Effector memory CD4-positive, alpha-beta T cell (primary cell): ENCODE results near the gene FARP1.

Source experiments
- DNase-seq, 3 donors: peaks; one replicate each; pipeline ENCODE4 v3.0.0-alpha.2; 2020
- H3K27ac ChIP-seq: 2 replicates; pipeline ENCODE4 v1.7.0; 2013; ENCODE audit warnings: mild to moderate bottlenecking, low read length, moderate library complexity; ENCODE audit not compliant: insufficient read depth, poor library complexity, severe bottlenecking
- H3K27me3 ChIP-seq: replicated peaks from 2 replicates; pipeline ENCODE4 v1.7.0; 2013; ENCODE audit warnings: mild to moderate bottlenecking, low read length; ENCODE audit not compliant: insufficient read depth, control insufficient read depth, poor library complexity, severe bottlenecking
- H3K36me3 ChIP-seq: 2 replicates; pipeline ENCODE4 v1.7.0; 2013; ENCODE audit warnings: mild to moderate bottlenecking, low read length, moderate library complexity; ENCODE audit not compliant: control insufficient read depth, insufficient read depth
- H3K4me1 ChIP-seq: 2 replicates; pipeline ENCODE4 v1.7.0; 2013; ENCODE audit warnings: low read length, mild to moderate bottlenecking; ENCODE audit not compliant: control insufficient read depth, insufficient read depth, poor library complexity, severe bottlenecking
- H3K4me3 ChIP-seq: 2 replicates; pipeline ENCODE4 v1.7.0; 2013; ENCODE audit warnings: low read length, low read depth, mild to moderate bottlenecking; ENCODE audit not compliant: insufficient read depth, poor library complexity, severe bottlenecking
- H3K9me3 ChIP-seq: 2 replicates; pipeline ENCODE4 v1.7.0; 2013; ENCODE audit warnings: mild to moderate bottlenecking, low read length, moderate library complexity; ENCODE audit not compliant: control insufficient read depth

The FARP1 gene

GRCh38 chr13:98134901-98135300 is 8.0 kb upstream of the FARP1 start:
- Histone ChIP-seq H3K9me3 (no peaks in the 10 kb centered on the region), H3K27ac (no peak overlapping the region), H3K36me3 (no peaks in the 10 kb centered on the region), H3K4me3 (no peak overlapping the region), H3K27me3 (no peaks in the 10 kb centered on the region), H3K4me1 (no peaks in the 10 kb centered on the region)
- no peak for DNase-seq

- Histone ChIP-seq H3K4me3 (no peak overlapping the region), H3K4me1 (peaks cover 11% of the 10 kb centered on the region), H3K9me3 (no peaks in the 10 kb centered on the region), H3K27me3 (no peaks in the 10 kb centered on the region), H3K36me3 (no peaks in the 10 kb centered on the region), H3K27ac (no peak overlapping the region)
- DNase-seq: no peak
These were observed 1.8 kb upstream of the FARP1 start for GRCh38 chr13:98141091-98141490.

- no peaks in the 10 kb centered on the region for H3K27me3 ChIP-seq
- no peaks in the 10 kb centered on the region for H3K9me3 ChIP-seq
- peaks cover 11% of the 10 kb centered on the region for H3K4me1 ChIP-seq
- DNase-seq: no peak
- no peaks in the 10 kb centered on the region for H3K36me3 ChIP-seq
- H3K4me3 ChIP-seq: peak overlapping the region; percentile 37
- no peak overlapping the region for H3K27ac ChIP-seq
These were observed 1.1 kb upstream of the FARP1 start for GRCh38 chr13:98141509-98142379.

- no peak for DNase-seq
- Histone ChIP-seq H3K36me3 (no peaks in the 10 kb centered on the region), H3K27me3 (no peaks in the 10 kb centered on the region), H3K4me3 (no peak overlapping the region), H3K27ac (no peak overlapping the region), H3K4me1 (peaks cover 11% of the 10 kb centered on the region), H3K9me3 (no peaks in the 10 kb centered on the region)
These were observed 261 bp downstream of the FARP1 start for GRCh38 chr13:98143157-98143553.

GRCh38 chr13:98143601-98144026 is 720 bp downstream of the FARP1 start:
- Histone ChIP-seq H3K27ac (no peak overlapping the region), H3K27me3 (no peaks in the 10 kb centered on the region), H3K4me3 (no peak overlapping the region), H3K4me1 (peaks cover 11% of the 10 kb centered on the region), H3K9me3 (no peaks in the 10 kb centered on the region), H3K36me3 (no peaks in the 10 kb centered on the region)
- no peak for DNase-seq

- H3K27ac ChIP-seq: no peak overlapping the region
- DNase-seq: no peak
- no peaks in the 10 kb centered on the region for H3K36me3 ChIP-seq
- H3K4me1 ChIP-seq: peaks cover 11% of the 10 kb centered on the region
- H3K27me3 ChIP-seq: no peaks in the 10 kb centered on the region
- no peak overlapping the region for H3K4me3 ChIP-seq
- no peaks in the 10 kb centered on the region for H3K9me3 ChIP-seq
These were observed 1.3 kb downstream of the FARP1 start for GRCh38 chr13:98144027-98144741.

- Histone ChIP-seq H3K36me3 (no peaks in the 10 kb centered on the region), H3K27me3 (no peaks in the 10 kb centered on the region), H3K4me3 (no peak overlapping the region), H3K9me3 (no peaks in the 10 kb centered on the region), H3K27ac (no peak overlapping the region), H3K4me1 (peaks cover 11% of the 10 kb centered on the region)
- DNase-seq: no peak
These were observed 2.0 kb downstream of the FARP1 start for GRCh38 chr13:98144801-98145350.

GRCh38 chr13:98147521-98147920 is 4.6 kb downstream of the FARP1 start:
- H3K4me3 ChIP-seq: no peak overlapping the region
- H3K36me3 ChIP-seq: no peaks in the 10 kb centered on the region
- peaks cover 4% of the 10 kb centered on the region for H3K4me1 ChIP-seq
- no peaks in the 10 kb centered on the region for H3K27me3 ChIP-seq
- no peaks in the 10 kb centered on the region for H3K9me3 ChIP-seq
- DNase-seq: no peak
- no peak overlapping the region for H3K27ac ChIP-seq

GRCh38 chr13:98150832-98151479 is 8.1 kb downstream of the FARP1 start:
- Histone ChIP-seq H3K36me3 (no peaks in the 10 kb centered on the region), H3K4me1 (no peaks in the 10 kb centered on the region), H3K27me3 (no peaks in the 10 kb centered on the region)

More at GRCh38 chr13:98150832-98151479, 8.1 kb downstream of the FARP1 start:
- DNase-seq: no peak
- Histone ChIP-seq H3K9me3 (no peaks in the 10 kb centered on the region), H3K4me3 (no peak overlapping the region), H3K27ac (no peak overlapping the region)
